ENCODE measurements around the gene BTC.

Gene BTC

DNA sequence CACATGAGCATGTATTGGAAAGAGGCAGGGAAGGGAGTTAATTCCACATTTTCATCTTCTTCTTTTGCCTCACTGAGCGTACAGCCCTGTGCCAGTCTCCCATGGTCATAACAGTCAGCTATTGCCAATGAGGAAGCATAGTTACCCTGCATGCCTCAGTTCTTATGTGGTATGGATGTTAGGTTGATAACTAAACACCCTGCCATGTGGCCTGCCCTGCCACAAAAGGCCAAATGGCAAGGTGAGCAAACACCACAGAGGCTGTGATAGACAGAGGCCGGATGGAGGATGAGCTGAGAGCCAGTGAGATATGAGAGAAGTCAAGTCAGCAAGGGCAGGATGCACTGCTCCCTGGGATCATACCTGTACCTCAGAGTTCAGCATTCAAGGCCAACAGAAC is 59.3 kb downstream of the BTC start:
- no peak for DNase-seq (ENCODE audit: extremely low spot score)
- POLR2A ChIA-PET: no interaction called here
- no peak for TF ChIP-seq ELF4 (IDR thresholded peaks at IDR 0.05)
- no peak for TF ChIP-seq FOXK2 (IDR thresholded peaks at IDR 0.05)
- TF ChIP-seq, protein P1, sequence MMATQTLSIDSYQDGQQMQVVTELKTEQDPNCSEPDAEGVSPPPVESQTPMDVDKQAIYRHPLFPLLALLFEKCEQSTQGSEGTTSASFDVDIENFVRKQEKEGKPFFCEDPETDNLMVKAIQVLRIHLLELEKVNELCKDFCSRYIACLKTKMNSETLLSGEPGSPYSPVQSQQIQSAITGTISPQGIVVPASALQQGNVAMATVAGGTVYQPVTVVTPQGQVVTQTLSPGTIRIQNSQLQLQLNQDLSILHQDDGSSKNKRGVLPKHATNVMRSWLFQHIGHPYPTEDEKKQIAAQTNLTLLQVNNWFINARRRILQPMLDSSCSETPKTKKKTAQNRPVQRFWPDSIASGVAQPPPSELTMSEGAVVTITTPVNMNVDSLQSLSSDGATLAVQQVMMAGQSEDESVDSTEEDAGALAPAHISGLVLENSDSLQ (IDR thresholded peaks at IDR 0.05): no peak
- TF ChIP-seq NFRKB (IDR thresholded peaks at IDR 0.05): no peak
- no peak for TF ChIP-seq FOXM1 (IDR thresholded peaks at IDR 0.05; ENCODE audit: borderline replicate concordance)
- TF ChIP-seq ZNF384 (IDR thresholded peaks at IDR 0.05): no peak
- TF ChIP-seq FOXA1 (IDR thresholded peaks at IDR 0.05): no peak
- no peak for TF ChIP-seq ARNT (IDR thresholded peaks at IDR 0.05)
- no peak for TF ChIP-seq L3MBTL2 (conservative IDR thresholded peaks at IDR 0.05)
- no peak for TF ChIP-seq CTBP1 (IDR thresholded peaks at IDR 0.05; ENCODE audit: borderline replicate concordance)
- TF ChIP-seq HDGF (IDR thresholded peaks at IDR 0.05; ENCODE audit: borderline replicate concordance): no peak
- no peak for TF ChIP-seq SP1 (IDR thresholded peaks at IDR 0.05)
- TF ChIP-seq LEF1 (IDR thresholded peaks at IDR 0.05; ENCODE audit: borderline replicate concordance): no peak
- TF ChIP-seq TARDBP (IDR thresholded peaks at IDR 0.05): no peak
- TF ChIP-seq BHLHE40 (IDR thresholded peaks at IDR 0.05; ENCODE audit: borderline replicate concordance): no peak
- TF ChIP-seq SUZ12 (IDR thresholded peaks at IDR 0.05): no peak
- CTCF ChIA-PET: no interaction called here

DNA sequence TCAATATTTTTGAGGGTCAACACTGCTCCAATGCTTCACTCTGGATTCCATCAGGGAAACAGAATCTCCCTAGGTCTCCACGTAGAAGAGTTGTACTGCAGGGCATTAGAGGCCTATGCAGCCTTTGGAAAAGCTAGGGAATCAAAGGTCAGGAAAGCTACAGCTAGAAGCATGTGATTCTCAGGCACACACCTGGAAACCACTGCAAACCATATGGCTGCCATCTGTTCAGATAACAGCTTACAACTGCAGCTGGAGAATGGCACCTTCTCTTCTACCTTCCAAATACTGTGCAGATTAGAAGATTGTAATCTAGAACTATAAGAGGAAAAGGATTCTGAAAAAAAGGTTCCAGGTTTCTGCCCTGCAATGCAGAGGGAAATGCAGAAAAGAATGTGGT is 60.6 kb downstream of the BTC start:
- TF ChIP-seq L3MBTL2 (conservative IDR thresholded peaks at IDR 0.05): no peak
- TF ChIP-seq, protein P1 (IDR thresholded peaks at IDR 0.05): no peak
- no peak for TF ChIP-seq FOXA1 (IDR thresholded peaks at IDR 0.05)
- TF ChIP-seq ZNF384 (IDR thresholded peaks at IDR 0.05): no peak
- no peak for TF ChIP-seq CTBP1 (IDR thresholded peaks at IDR 0.05; ENCODE audit: borderline replicate concordance)
- no peak for TF ChIP-seq NFRKB (IDR thresholded peaks at IDR 0.05)
- TF ChIP-seq HDGF (IDR thresholded peaks at IDR 0.05; ENCODE audit: borderline replicate concordance): no peak
- TF ChIP-seq TARDBP (IDR thresholded peaks at IDR 0.05): no peak
- no peak for TF ChIP-seq FOXK2 (IDR thresholded peaks at IDR 0.05)
- no peak for TF ChIP-seq BHLHE40 (IDR thresholded peaks at IDR 0.05; ENCODE audit: borderline replicate concordance)

DNA sequence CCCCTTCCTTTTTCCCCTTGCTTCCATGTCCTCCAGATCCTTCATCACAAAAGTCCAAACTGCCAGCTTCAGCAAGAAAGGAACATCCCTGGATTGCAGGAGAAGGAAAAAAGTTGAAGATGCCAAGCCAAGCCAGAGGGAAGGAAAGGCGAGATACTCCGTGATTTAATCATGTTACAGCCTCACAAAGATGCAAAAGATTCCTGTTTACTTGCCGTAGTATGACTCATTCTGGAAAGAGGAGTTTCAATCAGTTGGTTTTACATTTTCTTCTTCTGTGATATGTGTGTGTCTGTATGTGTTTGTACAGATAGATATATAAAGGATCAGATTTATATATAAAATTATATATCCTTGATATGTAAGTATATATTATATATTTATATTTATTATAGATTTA is 69.3 kb downstream of the BTC start:
- ChIA-PET POLR2A (no interaction called here), CTCF (no interaction called here)
- DNase-seq (ENCODE audit: extremely low spot score): no peak
- TF ChIP-seq NFRKB (IDR thresholded peaks at IDR 0.05): no peak
- no peak for TF ChIP-seq FOXM1 (IDR thresholded peaks at IDR 0.05; ENCODE audit: borderline replicate concordance)
- no peak for TF ChIP-seq CTBP1 (IDR thresholded peaks at IDR 0.05; ENCODE audit: borderline replicate concordance)
- TF ChIP-seq ELF4 (IDR thresholded peaks at IDR 0.05): no peak
- TF ChIP-seq FOXK2 (IDR thresholded peaks at IDR 0.05): no peak
- TF ChIP-seq SUZ12 (IDR thresholded peaks at IDR 0.05): no peak
- no peak for TF ChIP-seq LEF1 (IDR thresholded peaks at IDR 0.05; ENCODE audit: borderline replicate concordance)
- TF ChIP-seq ZNF384 (IDR thresholded peaks at IDR 0.05): no peak
- no peak for TF ChIP-seq HDGF (IDR thresholded peaks at IDR 0.05; ENCODE audit: borderline replicate concordance)
- no peak for TF ChIP-seq BHLHE40 (IDR thresholded peaks at IDR 0.05; ENCODE audit: borderline replicate concordance)
- no peak for TF ChIP-seq TARDBP (IDR thresholded peaks at IDR 0.05)
- no peak for TF ChIP-seq L3MBTL2 (conservative IDR thresholded peaks at IDR 0.05)
- TF ChIP-seq ARNT (IDR thresholded peaks at IDR 0.05): no peak
- TF ChIP-seq SP1 (IDR thresholded peaks at IDR 0.05): no peak
- no peak for TF ChIP-seq FOXA1 (IDR thresholded peaks at IDR 0.05)

More for the DNA sequence above, 60.6 kb downstream of the BTC start:
- CTCF ChIA-PET: no interaction called here
- POLR2A ChIA-PET: no interaction called here
- no peak for DNase-seq (ENCODE audit: extremely low spot score)

DNA sequence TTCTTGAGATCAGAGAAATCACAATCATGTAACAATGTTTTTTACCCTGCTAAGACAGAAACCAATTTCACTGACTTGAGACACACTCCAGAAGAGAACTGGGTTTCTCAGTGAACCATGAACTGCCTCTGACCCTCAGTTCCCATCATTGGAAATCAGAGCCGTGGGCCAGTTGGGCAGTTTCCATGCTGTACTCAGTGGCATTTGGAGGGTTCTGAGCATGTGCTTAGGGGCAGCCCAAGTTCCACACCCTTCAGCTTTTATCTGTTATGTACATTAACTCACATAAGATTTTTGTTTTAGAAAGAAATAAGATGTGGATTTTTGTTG is 77.9 kb downstream of the BTC start:
- TF ChIP-seq BHLHE40 (IDR thresholded peaks at IDR 0.05; ENCODE audit: borderline replicate concordance) (no peak), NFRKB (IDR thresholded peaks at IDR 0.05) (no peak)
- TF ChIP-seq, protein P1 (IDR thresholded peaks at IDR 0.05): no peak
- no peak for DNase-seq (ENCODE audit: extremely low spot score)
- CTCF ChIA-PET: no interaction called here
- POLR2A ChIA-PET: no interaction called here

DNA sequence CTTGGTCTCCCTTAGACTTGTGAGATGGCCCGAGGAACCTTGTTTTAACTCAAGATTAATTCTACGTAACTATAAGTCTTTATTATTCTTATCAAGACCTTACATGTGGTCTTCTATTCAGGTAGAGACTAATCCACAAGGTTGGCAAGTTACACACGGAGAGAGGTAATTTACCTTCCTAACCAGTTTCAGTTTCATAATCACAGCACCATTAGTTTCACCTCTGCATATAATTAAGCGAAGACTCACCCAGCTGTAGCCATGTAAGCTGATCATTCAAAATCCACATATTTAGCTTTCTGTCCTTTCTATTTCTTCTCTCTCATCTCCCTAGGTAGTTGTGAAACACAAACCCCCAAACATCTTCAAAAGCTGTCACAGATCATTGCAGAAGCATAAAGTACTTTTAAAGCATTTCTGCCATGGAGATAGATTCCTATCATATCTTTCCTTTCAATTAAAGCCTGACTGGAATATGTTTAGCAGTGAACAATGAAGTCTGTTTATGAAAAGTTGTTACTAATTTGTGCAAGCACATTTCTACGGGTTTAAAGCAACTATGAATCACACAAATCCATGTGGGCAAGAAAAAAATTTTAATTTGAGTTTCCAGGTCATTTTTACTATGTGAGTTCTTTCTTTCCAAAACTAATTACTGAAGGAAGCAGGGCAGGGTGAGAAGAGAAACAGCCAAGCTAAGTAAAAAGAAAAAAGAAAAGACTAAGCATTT is 78.5 kb downstream of the BTC start:
- no peak for DNase-seq (ENCODE audit: extremely low spot score)
- CTCF ChIA-PET: no interaction called here

More for the DNA sequence above, 78.5 kb downstream of the BTC start:
- POLR2A ChIA-PET: no interaction called here
- no peak for TF ChIP-seq ELF4 (IDR thresholded peaks at IDR 0.05)
- TF ChIP-seq FOXK2 (IDR thresholded peaks at IDR 0.05): no peak
- no peak for TF ChIP-seq NFRKB (IDR thresholded peaks at IDR 0.05)
- TF ChIP-seq LEF1 (IDR thresholded peaks at IDR 0.05; ENCODE audit: borderline replicate concordance): no peak
- no peak for TF ChIP-seq ZNF384 (IDR thresholded peaks at IDR 0.05)
- TF ChIP-seq ARNT (IDR thresholded peaks at IDR 0.05): no peak
- TF ChIP-seq, protein P1 (IDR thresholded peaks at IDR 0.05): no peak
- TF ChIP-seq SUZ12 (IDR thresholded peaks at IDR 0.05): no peak
- no peak for TF ChIP-seq CTBP1 (IDR thresholded peaks at IDR 0.05; ENCODE audit: borderline replicate concordance)
- no peak for TF ChIP-seq BHLHE40 (IDR thresholded peaks at IDR 0.05; ENCODE audit: borderline replicate concordance)
- TF ChIP-seq FOXA1 (IDR thresholded peaks at IDR 0.05): no peak
- TF ChIP-seq HDGF (IDR thresholded peaks at IDR 0.05; ENCODE audit: borderline replicate concordance): no peak
- no peak for TF ChIP-seq SP1 (IDR thresholded peaks at IDR 0.05)
- TF ChIP-seq TARDBP (IDR thresholded peaks at IDR 0.05): no peak
- TF ChIP-seq L3MBTL2 (conservative IDR thresholded peaks at IDR 0.05): no peak
- TF ChIP-seq FOXM1 (IDR thresholded peaks at IDR 0.05; ENCODE audit: borderline replicate concordance): no peak

Data from HEK293T (cell line).